GM23248 (cell line): Measurements from ENCODE around the gene HDGFL3.

Source experiments
- EZH2 ChIP-seq: fragments of 200-600 bp; sonication (generic); IDR thresholded peaks from 2 replicates; pipeline ENCODE4 v1.6.1; 2018; ENCODE audit warnings: antibody characterized with exemption, mild to moderate bottlenecking; ENCODE audit not compliant: insufficient read depth, poor library complexity, severe bottlenecking
- EZH2phosphoT487 ChIP-seq: fragments of 200-600 bp; sonication (generic); IDR thresholded peaks from 2 replicates; pipeline ENCODE4 v1.6.1; 2018; ENCODE audit warnings: antibody characterized with exemption, moderate library complexity, mild to moderate bottlenecking, low read depth; ENCODE audit not compliant: insufficient read depth

- no peak for TF ChIP-seq EZH2phosphoT487
- TF ChIP-seq EZH2: no peak
Measured at GRCh38 chr15:83118291-83118827, 89.3 kb downstream of the HDGFL3 start.
